IMR-90 (cell line): Measurements from ENCODE around the gene MSI1. TPM values are rescaled to one million over a fixed set of nuclear protein-coding genes. Genes with fewer than 3 reads are reported as not detected.

ENCODE experiments used
- ATAC-seq: fragments of 200-7000 bp; cut with Tn5 transposase; 2 replicates; pipeline ENCODE4 v1.9.1; 2020; ENCODE audit warnings: low read depth, mild to moderate bottlenecking, moderate library complexity
- BruUV-seq: library from RNA; stranded (reverse); fragments of 400-500 nt; replicated peaks from 2 replicates; lab custom pipeline; 2021; lab: Mats Ljungman, UMichigan
- CTCF ChIA-PET: fragments of 300-600 bp; formaldehyde crosslinking; extraction: SDS; loops from one replicate; lab custom pipeline; 2021; ENCODE audit warnings: antibody characterized with exemption; lab: Yijun Ruan, JAX
- POLR2A ChIA-PET: fragments of 300-600 bp; sonication (Branson Sonifier 250); formaldehyde crosslinking; loops from one replicate; lab custom pipeline; 2022; ENCODE audit warnings: antibody characterized with exemption; ENCODE audit not compliant: unreplicated experiment; lab: Charles Lee
- DNase-seq: peaks from one replicate; pipeline ENCODE4 v3.0.0; 2013
- H2AFZ ChIP-seq: replicated peaks from 2 replicates; pipeline ENCODE3; 2013; ENCODE audit warnings: low read length, mild to moderate bottlenecking; ENCODE audit not compliant: poor library complexity
- H2AK5ac ChIP-seq: 2 replicates; pipeline ENCODE4 v1.6.1; 2013; ENCODE audit warnings: low read depth, low read length, inconsistent platforms
- H2AK9ac ChIP-seq: replicated peaks from 2 replicates; pipeline ENCODE3; 2013; ENCODE audit warnings: mild to moderate bottlenecking, low read depth, low read length, moderate library complexity; ENCODE audit not compliant: poor library complexity
- H2BK120ac ChIP-seq: 2 replicates; pipeline ENCODE4 v1.6.1; 2013; ENCODE audit warnings: low read depth, low read length, inconsistent platforms
- H2BK15ac ChIP-seq: 3 replicates; pipeline ENCODE4 v1.6.1; 2013; ENCODE audit warnings: low read depth, low read length, inconsistent platforms
- H2BK20ac ChIP-seq: 2 replicates; pipeline ENCODE4 v1.6.1; 2013; ENCODE audit warnings: low read depth, mild to moderate bottlenecking, inconsistent platforms, low read length, moderate library complexity
- H2BK5ac ChIP-seq: 2 replicates; pipeline ENCODE4 v1.6.1; 2013; ENCODE audit warnings: mild to moderate bottlenecking, low read depth, low read length, inconsistent platforms; ENCODE audit not compliant: poor library complexity, severe bottlenecking
- H3K14ac ChIP-seq: replicated peaks from 2 replicates; pipeline ENCODE4 v1.6.1; 2013; ENCODE audit warnings: low read depth, low read length, inconsistent platforms
- H3K18ac ChIP-seq: 2 replicates; pipeline ENCODE4 v1.6.1; 2013; ENCODE audit warnings: low read depth, low read length, control low read depth
- H3K23ac ChIP-seq: 2 replicates; pipeline ENCODE4 v1.6.1; 2013; ENCODE audit warnings: low read depth, low read length, inconsistent platforms
- H3K27ac ChIP-seq: 2 replicates; pipeline ENCODE4 v1.5.1; 2013; ENCODE audit warnings: mild to moderate bottlenecking, control low read depth, low read length; ENCODE audit not compliant: insufficient read depth
- H3K27me3 ChIP-seq: 2 replicates; pipeline ENCODE4 v1.6.1; 2013; ENCODE audit warnings: low read length; ENCODE audit not compliant: control insufficient read depth, insufficient read depth
- H3K36me3 ChIP-seq: 2 replicates; pipeline ENCODE4 v1.6.1; 2013; ENCODE audit warnings: low read length, mixed read lengths; ENCODE audit not compliant: control insufficient read depth, insufficient read depth
- H3K4ac ChIP-seq: 2 replicates; pipeline ENCODE4 v1.6.1; 2013; ENCODE audit warnings: low read depth, low read length, inconsistent platforms
- H3K4me1 ChIP-seq: 2 replicates; pipeline ENCODE4 v1.6.1; 2013; ENCODE audit warnings: low read length, mixed read lengths; ENCODE audit not compliant: control insufficient read depth, insufficient read depth
- H3K4me2 ChIP-seq: 2 replicates; pipeline ENCODE4 v1.6.1; 2013; ENCODE audit warnings: low read depth, mild to moderate bottlenecking, control low read depth, low read length, moderate library complexity
- H3K4me3 ChIP-seq: 2 replicates; pipeline ENCODE4 v1.5.1; 2013; ENCODE audit warnings: low read depth, mild to moderate bottlenecking, control low read depth, low read length, moderate library complexity; ENCODE audit not compliant: insufficient read depth
- H3K56ac ChIP-seq: 2 replicates; pipeline ENCODE4 v1.6.1; 2013; ENCODE audit warnings: low read length, inconsistent platforms; ENCODE audit not compliant: insufficient read depth; ENCODE audit errors: extremely low read depth
- H3K79me1 ChIP-seq, 2 experiments: 2 replicates each; pipeline ENCODE4 v1.6.1; 2013; ENCODE audit warnings: low read length in 2 of 2, inconsistent platforms in 1 of 2, low read depth in 1 of 2
- H3K9ac ChIP-seq: 2 replicates; pipeline ENCODE4 v1.6.1; 2013; ENCODE audit warnings: low read depth, low read length, control low read depth
- H3K9me1 ChIP-seq: 2 replicates; pipeline ENCODE4 v1.6.1; 2013; ENCODE audit warnings: low read length, inconsistent platforms; ENCODE audit not compliant: insufficient read depth
- H3K9me3 ChIP-seq: 2 replicates; pipeline ENCODE4 v1.6.1; 2013; ENCODE audit warnings: low read length; ENCODE audit not compliant: control insufficient read depth, insufficient read depth
- H4K20me1 ChIP-seq: 2 replicates; pipeline ENCODE4 v1.6.1; 2013; ENCODE audit warnings: low read length, inconsistent platforms; ENCODE audit not compliant: insufficient read depth
- H4K5ac ChIP-seq: 2 replicates; pipeline ENCODE4 v1.6.1; 2013; ENCODE audit warnings: mild to moderate bottlenecking, low read depth, low read length, control low read depth
- H4K8ac ChIP-seq, 2 experiments: 2 replicates each; pipeline ENCODE4 v1.6.1; 2013; ENCODE audit warnings: low read depth in 2 of 2, low read length in 2 of 2, control low read depth in 1 of 2, inconsistent platforms in 1 of 2
- H4K91ac ChIP-seq: 2 replicates; pipeline ENCODE4 v1.6.1; 2013; ENCODE audit warnings: low read depth, low read length, inconsistent platforms; ENCODE audit not compliant: insufficient read depth
- SMC3 ChIP-seq: fragments of 150-350 bp; IDR thresholded peaks from 2 replicates; pipeline ENCODE4 v1.6.1; 2016; ENCODE audit warnings: low read depth, mild to moderate bottlenecking, antibody characterized with exemption, low read length, moderate library complexity
- WGBS, 2 experiments: methylation state at CpG; one replicate each; pipeline versions ENCODE4 v1.1.5 to v1.1.7; 2013; ENCODE audit warnings: missing lambda C conversion rate in 2 of 2; ENCODE audit not compliant: insufficient read length in 1 of 2; ENCODE audit errors: extremely low coverage in 2 of 2; 5-methylcytosine and 5-hydroxymethylcytosine counted together
- dilution Hi-C: fragments of 300-500 bp; cut with HindIII; formaldehyde crosslinking; loops from one replicate; pipeline ENCODE4 v1.14.3; 2018; ENCODE audit warnings: low sequenced_read_pairs; ENCODE audit not compliant: unreplicated experiment
- in situ Hi-C: fragments of 300-500 bp; cut with MboI; formaldehyde crosslinking; loops from 3 replicates; pipeline ENCODE4 v1.14.3; 2019; ENCODE audit warnings: low sequenced_read_pairs, inconsistent platforms, mixed read lengths
- intact Hi-C: fragments of 100-400 bp; cut with micrococcal nuclease; formaldehyde crosslinking; loops from 2 replicates; pipeline ENCODE4 v1.10.0; 2022
- polyA plus RNA-seq, 3 experiments: library from polyadenylated mRNA; depleted of rRNA; stranded (reverse); fragments of >200 nt; gene quantifications; 2 replicates each; pipeline ENCODE4 v1.2.3, GENCODE V29; 2012; ENCODE audit warnings: low replicate concordance in 1 of 3
- total RNA-seq: library from RNA; depleted of rRNA; stranded (reverse); fragments of >200 nt; gene quantifications from 2 replicates; pipeline ENCODE4 v1.2.3, GENCODE V29; 2012

The MSI1 gene
- total and polyA plus RNA-seq, 2 of the 4 experiments (the other 2 are of a cell fraction) = not detected

GRCh38 chr12:120327593-120327992 is 41.4 kb downstream of the MSI1 start, which contains the start of gene PLA2G1B:
Gene PLA2G1B, minus strand, starts transcription at chr12:120327779. Its CDS starts 26 bp downstream, at chr12:120327753.
- in situ Hi-C loops = loop anchor here (25.0 kb wide), 1 partner anchor 110 kb away; the partner anchor contains the start of genes COX6A1, GATC and TRIAP1
- POLR2A ChIA-PET = interaction anchor here (1.0 kb wide), 1 partner anchor 36 kb away, joined by 3 read pairs; the partner anchor contains the start of gene RNU4-2
- intact Hi-C loops = loop anchor here (5.0 kb wide), 2 partner anchors 385 to 435 kb away; partner anchors contain the start of gene UNC119B

More at GRCh38 chr12:120327593-120327992, 41.4 kb downstream of the MSI1 start, which contains the start of gene PLA2G1B:
- no peak within 1 kb of the TSS for H3K4me3 ChIP-seq
- no peak within 1 kb of the TSS for H2AFZ ChIP-seq
- H3K27me3 ChIP-seq = peaks cover 14% of the 10 kb centered on the region; the same call in 1 of the 2 replicates
- H3K4ac ChIP-seq = no peak within 1 kb of the TSS
- no peak for TF ChIP-seq SMC3
- H3K9ac ChIP-seq = no peak within 1 kb of the TSS
- H3K56ac ChIP-seq = no peak within 1 kb of the TSS
- H3K9me1 ChIP-seq = no peaks in the 10 kb centered on the region
- no peak within 1 kb of the TSS for H2AK9ac ChIP-seq
- H2BK5ac ChIP-seq = no peak within 1 kb of the TSS
- no peak within 1 kb of the TSS for H2AK5ac ChIP-seq
- H3K27ac ChIP-seq = no peak within 1 kb of the TSS
- H3K36me3 ChIP-seq = no peaks in the 10 kb centered on the region
- no peaks in the 10 kb centered on the region for H3K9me3 ChIP-seq
- H2BK15ac ChIP-seq = no peak within 1 kb of the TSS
- BruUV-seq = no TSS peak
- no peak within 1 kb of the TSS for H3K18ac ChIP-seq
- no peak within 1 kb of the TSS for H2BK20ac ChIP-seq
- CTCF ChIA-PET = interaction anchor here (0.5 to 1.5 kb wide), 2 partner anchors 10 to 33 kb away, joined by 4 to 7 read pairs; no protein-coding TSS in a partner anchor
- no peak within 1 kb of the TSS for H2BK120ac ChIP-seq
- H4K8ac ChIP-seq = no peak within 1 kb of the TSS
- dilution Hi-C loops = no loop called here
- H3K14ac ChIP-seq = no peak within 1 kb of the TSS
- H4K20me1 ChIP-seq = no peaks in the 10 kb centered on the region
- H3K23ac ChIP-seq = no peak within 1 kb of the TSS
- no peak within 1 kb of the TSS for H4K5ac ChIP-seq
- no peak within 1 kb of the TSS for H3K4me2 ChIP-seq
- DNase-seq = no peak
- no peak for ATAC-seq
- no peaks in the 10 kb centered on the region for H3K4me1 ChIP-seq
- H3K79me1 ChIP-seq = no peaks in the 10 kb centered on the region
- H4K91ac ChIP-seq = no peak within 1 kb of the TSS
- WGBS, 2 experiments = 80% methylated on average over 1 of the region's 5 CpGs; no CpG with 5 or more reads in 1 of the 2 experiments
